Measurements from ENCODE around the gene JAKMIP3. TPM values are rescaled to one million over a fixed set of nuclear protein-coding genes. Genes with fewer than 3 reads are reported as not detected.

The JAKMIP3 gene
- polyA plus RNA-seq, 2 of the 4 experiments (the other 2 are of a cell fraction) = 3.1 to 4.1 TPM

- WGBS (ENCODE audit: missing lambda C conversion rate) = 79% methylated on average over 17 of the region's 17 CpGs
- no peak for FAIRE-seq
- no peak for ATAC-seq
- ChIA-PET POLR2A (no interaction called here), CTCF (interaction anchor here (1.3 to 2.0 kb wide), 2 partner anchors 40 to 80 kb away, joined by 5 to 8 read pairs; no protein-coding TSS in a partner anchor)
- no peaks in the 10 kb centered on the region for H3K9me3 ChIP-seq
- 0 out of 6 replicates have a peak overlapping the region, but pooled peaks of 1 of the 2 experiments have one; percentile 5 for H3K27ac ChIP-seq
- DNase-seq (ENCODE audit: low read depth in 1 of 2, low spot score in 1 of 2) = no peak
- peaks cover 22% of the 10 kb centered on the region for H3K4me1 ChIP-seq
- no peak overlapping the region for H3K4me3 ChIP-seq
- H3K4me2 ChIP-seq = no peak overlapping the region
- TF ChIP-seq TP53 (CRISPR knock-in tag; IDR thresholded peaks at IDR 0.05) (no peak), EHF (CRISPR knock-in tag; IDR thresholded peaks at IDR 0.05) (no peak), POLR2AphosphoS2 (conservative IDR thresholded peaks at IDR 0.05; ENCODE audit: low read length) (no peak), HEYL (CRISPR knock-in tag; IDR thresholded peaks at IDR 0.05) (no peak), ELK1 (IDR thresholded peaks at IDR 0.05; ENCODE audit: low read depth, low read length) (no peak), RAD21 (conservative IDR thresholded peaks at IDR 0.05 in 1 of 2, IDR thresholded peaks at IDR 0.05 in 1 of 2) (no peak), MAFK (IDR thresholded peaks at IDR 0.05; ENCODE audit: partially characterized antibody) (no peak), PHF8 (IDR thresholded peaks at IDR 0.05; ENCODE audit: borderline replicate concordance, low read depth) (no peak), HOXB5 (CRISPR knock-in tag; IDR thresholded peaks at IDR 0.05) (no peak), ZC3H11A (IDR thresholded peaks at IDR 0.05) (no peak)
- TF ChIP-seq, protein P1, sequence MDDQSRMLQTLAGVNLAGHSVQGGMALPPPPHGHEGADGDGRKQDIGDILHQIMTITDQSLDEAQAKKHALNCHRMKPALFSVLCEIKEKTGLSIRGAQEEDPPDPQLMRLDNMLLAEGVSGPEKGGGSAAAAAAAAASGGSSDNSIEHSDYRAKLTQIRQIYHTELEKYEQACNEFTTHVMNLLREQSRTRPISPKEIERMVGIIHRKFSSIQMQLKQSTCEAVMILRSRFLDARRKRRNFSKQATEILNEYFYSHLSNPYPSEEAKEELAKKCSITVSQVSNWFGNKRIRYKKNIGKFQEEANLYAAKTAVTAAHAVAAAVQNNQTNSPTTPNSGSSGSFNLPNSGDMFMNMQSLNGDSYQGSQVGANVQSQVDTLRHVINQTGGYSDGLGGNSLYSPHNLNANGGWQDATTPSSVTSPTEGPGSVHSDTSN (IDR thresholded peaks at IDR 0.05) = no peak
- TF ChIP-seq, protein P2, sequence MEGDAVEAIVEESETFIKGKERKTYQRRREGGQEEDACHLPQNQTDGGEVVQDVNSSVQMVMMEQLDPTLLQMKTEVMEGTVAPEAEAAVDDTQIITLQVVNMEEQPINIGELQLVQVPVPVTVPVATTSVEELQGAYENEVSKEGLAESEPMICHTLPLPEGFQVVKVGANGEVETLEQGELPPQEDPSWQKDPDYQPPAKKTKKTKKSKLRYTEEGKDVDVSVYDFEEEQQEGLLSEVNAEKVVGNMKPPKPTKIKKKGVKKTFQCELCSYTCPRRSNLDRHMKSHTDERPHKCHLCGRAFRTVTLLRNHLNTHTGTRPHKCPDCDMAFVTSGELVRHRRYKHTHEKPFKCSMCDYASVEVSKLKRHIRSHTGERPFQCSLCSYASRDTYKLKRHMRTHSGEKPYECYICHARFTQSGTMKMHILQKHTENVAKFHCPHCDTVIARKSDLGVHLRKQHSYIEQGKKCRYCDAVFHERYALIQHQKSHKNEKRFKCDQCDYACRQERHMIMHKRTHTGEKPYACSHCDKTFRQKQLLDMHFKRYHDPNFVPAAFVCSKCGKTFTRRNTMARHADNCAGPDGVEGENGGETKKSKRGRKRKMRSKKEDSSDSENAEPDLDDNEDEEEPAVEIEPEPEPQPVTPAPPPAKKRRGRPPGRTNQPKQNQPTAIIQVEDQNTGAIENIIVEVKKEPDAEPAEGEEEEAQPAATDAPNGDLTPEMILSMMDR (IDR thresholded peaks at IDR 0.05) = no peak
Measured at GRCh38 chr10:132062641-132063390, 2.9 kb upstream of the JAKMIP3 start.

DNA sequence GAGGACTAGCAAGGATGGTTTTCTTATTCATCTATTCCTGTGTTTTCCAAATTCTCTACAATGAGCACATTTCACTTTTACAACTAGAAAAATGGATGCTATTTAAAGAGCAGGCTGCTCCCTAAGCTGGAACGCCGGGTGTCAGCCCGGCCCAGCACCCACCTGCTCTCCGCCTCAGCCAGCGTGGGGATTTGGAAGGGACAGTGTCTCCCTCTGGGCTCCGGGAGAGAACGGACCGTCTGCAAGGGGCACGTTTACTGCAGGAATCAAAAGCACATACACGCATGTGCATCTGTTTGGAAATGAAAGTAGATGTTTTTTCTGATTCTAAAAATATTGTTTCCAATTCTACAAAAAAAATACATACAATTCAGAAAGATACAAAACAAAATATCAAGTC is 2.3 kb upstream of the JAKMIP3 start:
- no peak for ATAC-seq
- FAIRE-seq = no peak
- H3K4me2 ChIP-seq = no peak overlapping the region
- no peak overlapping the region for H3K27ac ChIP-seq
- POLR2A ChIA-PET = no interaction called here
- H3K4me3 ChIP-seq = no peak overlapping the region
- TF ChIP-seq ZFP36 (IDR thresholded peaks at IDR 0.05; ENCODE audit: borderline replicate concordance, partially characterized antibody) = no peak
- TF ChIP-seq KDM5A (IDR thresholded peaks at IDR 0.05) = no peak
- no peak for TF ChIP-seq RARB (CRISPR knock-in tag; IDR thresholded peaks at IDR 0.05)
- TF ChIP-seq HEYL (CRISPR knock-in tag; IDR thresholded peaks at IDR 0.05) = no peak
- TF ChIP-seq EHF (CRISPR knock-in tag; IDR thresholded peaks at IDR 0.05) = no peak
- no peak for TF ChIP-seq RCOR1 (IDR thresholded peaks at IDR 0.05; ENCODE audit: low read depth, low read length)
- no peak for TF ChIP-seq KDM1A (IDR thresholded peaks at IDR 0.05; ENCODE audit: low read depth)
- no peak for TF ChIP-seq FOSL2 (IDR thresholded peaks at IDR 0.05)
- TF ChIP-seq FOSL2 (CRISPR knock-in tag; IDR thresholded peaks at IDR 0.05) = no peak
- no peak for TF ChIP-seq CEBPB (IDR thresholded peaks at IDR 0.05)
- TF ChIP-seq, protein P1 (IDR thresholded peaks at IDR 0.05) = no peak
- no peak for TF ChIP-seq MAX (IDR thresholded peaks at IDR 0.05)
- no peak for TF ChIP-seq BHLHE40 (IDR thresholded peaks at IDR 0.05; ENCODE audit: low read depth, low read length)
- no peak for TF ChIP-seq NPAS2 (CRISPR knock-in tag; IDR thresholded peaks at IDR 0.05; ENCODE audit: borderline replicate concordance)
- no peak for TF ChIP-seq MAFK (IDR thresholded peaks at IDR 0.05; ENCODE audit: partially characterized antibody)
- TF ChIP-seq NFE2L2 (conservative IDR thresholded peaks at IDR 0.05; ENCODE audit: low read length) = no peak
- no peak for TF ChIP-seq BCL3 (IDR thresholded peaks at IDR 0.05)
- no peak for TF ChIP-seq POLR2A (IDR thresholded peaks at IDR 0.05; ENCODE audit: low read length)
- H3K4me1 ChIP-seq = peaks cover 22% of the 10 kb centered on the region
- H3K9me3 ChIP-seq = no peaks in the 10 kb centered on the region
- WGBS (ENCODE audit: missing lambda C conversion rate) = 92% methylated on average over 10 of the region's 10 CpGs
- CTCF ChIA-PET = interaction anchor here (1.3 kb wide), 1 partner anchor 79 kb away, joined by 5 read pairs; no protein-coding TSS in a partner anchor
- no peak for DNase-seq (ENCODE audit: low read depth in 1 of 2, low spot score in 1 of 2)
